ENCODE measurements around the gene CSPG4. TPM values are rescaled to one million over a fixed set of nuclear protein-coding genes. Genes with fewer than 3 reads are reported as not detected.
"Not testable (repeated sequence)": the region's sequence is repeated elsewhere in the genome, so short reads cannot be mapped to it uniquely, and the experiment has no call there.

The CSPG4 gene
- total RNA-seq, 1 experiment from 2014 or later = 17.5 TPM

GRCh38 chr15:75760704-75761435 lies 48.2 kb upstream of the CSPG4 start:
- peaks cover 13% of the 10 kb centered on the region for H3K4me1 ChIP-seq (ENCODE audit: control insufficient read depth, insufficient read depth, low read length)
- no peaks in the 10 kb centered on the region for H3K27me3 ChIP-seq (ENCODE audit: control insufficient read depth, insufficient read depth, low read length)
- ChIA-PET POLR2A (no interaction called here), CTCF (no interaction called here)
- H3K36me3 ChIP-seq (ENCODE audit: control insufficient read depth, insufficient read depth, low read length) = no peaks in the 10 kb centered on the region
- no TSS peak for BruUV-seq (replicated peaks)
- in situ Hi-C loops (cut with HindIII; ENCODE audit: low pct_unique_long_range_greater_than_20kb, low sequenced_read_pairs) (no loop called here), intact Hi-C loops (cut with micrococcal nuclease; ENCODE audit: unreplicated experiment) (no loop called here)
- no peak for TF ChIP-seq CTCF (IDR thresholded peaks at IDR 0.05)
- TF ChIP-seq REST (IDR thresholded peaks at IDR 0.05; ENCODE audit: insufficient read depth in 1 of 2, low read depth in 2 of 2, low read length in 1 of 2) = no peak
- TF ChIP-seq SIN3A (IDR thresholded peaks at IDR 0.05; ENCODE audit: borderline replicate concordance, insufficient read depth, low read depth, low read length) = no peak
- no peak for TF ChIP-seq TCF7L2 (IDR thresholded peaks at IDR 0.05; ENCODE audit: low read depth, low read length)
- TF ChIP-seq POLR2AphosphoS5 (IDR thresholded peaks at IDR 0.05; ENCODE audit: low read depth, low read length) = no peak
- H3K9me3 ChIP-seq (ENCODE audit: control insufficient read depth, insufficient read depth, low read depth, low read length) = no peaks in the 10 kb centered on the region
- ATAC-seq = no peak
- DNase-seq (ENCODE audit: low read depth, low spot score) = no peak
- no peak overlapping the region for H3K27ac ChIP-seq (ENCODE audit: low read length)
- no peak overlapping the region for H3K4me3 ChIP-seq (ENCODE audit: low read depth in 2 of 2, low read length in 2 of 2)

GRCh38 chr15:75760131-75760520 lies 47.5 kb upstream of the CSPG4 start:
- in situ Hi-C loops (cut with HindIII; ENCODE audit: low pct_unique_long_range_greater_than_20kb, low sequenced_read_pairs); H3K27ac ChIP-seq (ENCODE audit: low read length); H3K27me3 ChIP-seq (ENCODE audit: control insufficient read depth, insufficient read depth, low read length); ATAC-seq; H3K36me3 ChIP-seq (ENCODE audit: control insufficient read depth, insufficient read depth, low read length); DNase-seq (ENCODE audit: low read depth, low spot score); intact Hi-C loops (cut with micrococcal nuclease; ENCODE audit: unreplicated experiment); H3K9me3 ChIP-seq (ENCODE audit: control insufficient read depth, insufficient read depth, low read depth, low read length); CTCF ChIA-PET; POLR2A ChIA-PET; BruUV-seq (replicated peaks); H3K4me3 ChIP-seq (ENCODE audit: low read depth in 2 of 2, low read length in 2 of 2): not testable (repeated sequence)
- H3K4me1 ChIP-seq (ENCODE audit: control insufficient read depth, insufficient read depth, low read length) = peaks cover 13% of the 10 kb centered on the region

- POLR2A ChIA-PET = no interaction called here
Observed at GRCh38 chr15:75759416-75760130, 46.9 kb upstream of the CSPG4 start.

More at GRCh38 chr15:75759416-75760130, 46.9 kb upstream of the CSPG4 start:
- no peaks in the 10 kb centered on the region for H3K36me3 ChIP-seq (ENCODE audit: control insufficient read depth, insufficient read depth, low read length)
- H3K27ac ChIP-seq (ENCODE audit: low read length) = peak overlapping the region; percentile 89; the same call in 1 of the 2 replicates
- TF ChIP-seq POLR2AphosphoS5 (IDR thresholded peaks at IDR 0.05; ENCODE audit: low read depth, low read length) = no peak
- TF ChIP-seq REST (IDR thresholded peaks at IDR 0.05; ENCODE audit: insufficient read depth in 1 of 2, low read depth in 2 of 2, low read length in 1 of 2) = no peak
- TF ChIP-seq CTCF (IDR thresholded peaks at IDR 0.05) = no peak
- TF ChIP-seq TCF7L2 (IDR thresholded peaks at IDR 0.05; ENCODE audit: low read depth, low read length) = no peak
- no peak for TF ChIP-seq SIN3A (IDR thresholded peaks at IDR 0.05; ENCODE audit: borderline replicate concordance, insufficient read depth, low read depth, low read length)
- no TSS peak for BruUV-seq (replicated peaks)
- no peaks in the 10 kb centered on the region for H3K9me3 ChIP-seq (ENCODE audit: control insufficient read depth, insufficient read depth, low read depth, low read length)
- intact Hi-C loops (cut with micrococcal nuclease; ENCODE audit: unreplicated experiment) (no loop called here), in situ Hi-C loops (cut with HindIII; ENCODE audit: low pct_unique_long_range_greater_than_20kb, low sequenced_read_pairs) (no loop called here)
- DNase-seq (ENCODE audit: low read depth, low spot score) (no peak), ATAC-seq (no peak)
- H3K27me3 ChIP-seq (ENCODE audit: control insufficient read depth, insufficient read depth, low read length) = no peaks in the 10 kb centered on the region
- peaks cover 13% of the 10 kb centered on the region for H3K4me1 ChIP-seq (ENCODE audit: control insufficient read depth, insufficient read depth, low read length)
- CTCF ChIA-PET = no interaction called here
- no peak overlapping the region for H3K4me3 ChIP-seq (ENCODE audit: low read depth in 2 of 2, low read length in 2 of 2)

Measured in Panc1 (cell line).